MCF 10A (cell line): ENCODE data around the gene CHST15. TPM values are rescaled to one million over a fixed set of nuclear protein-coding genes. Genes with fewer than 3 reads are reported as not detected.

Experiments used
- BruUV-seq: library from RNA; stranded (reverse); fragments of 400-500 nt; replicated peaks from 2 replicates; lab custom pipeline; 2021; lab: Mats Ljungman, UMichigan
- CTCF ChIA-PET: fragments of 300-600 bp; sonication (Branson Sonifier 250); formaldehyde crosslinking; extraction: SDS; loops from one replicate; lab custom pipeline; 2021; ENCODE audit warnings: antibody characterized with exemption, inconsistent platforms; lab: Yijun Ruan, JAX
- POLR2A ChIA-PET: fragments of 300-600, 350-650 bp; sonication (Branson Sonifier 250); formaldehyde crosslinking; extraction: SDS; loops from one replicate; lab custom pipeline; 2020; ENCODE audit warnings: antibody characterized with exemption, inconsistent platforms; lab: Yijun Ruan, JAX
- DNase-seq: peaks from one replicate; pipeline ENCODE4 v3.0.0-alpha.2; 2018; ENCODE audit not compliant: unreplicated experiment
- H3K27ac Mint-ChIP-seq: one replicate; pipeline ENCODE4 v1.8.0; 2022; ENCODE audit warnings: mild to moderate bottlenecking, low read depth, mixed read lengths; ENCODE audit not compliant: unreplicated experiment
- H3K27me3 Mint-ChIP-seq: one replicate; pipeline ENCODE4 v1.8.0; 2022; ENCODE audit warnings: mixed read lengths; ENCODE audit not compliant: insufficient read depth, unreplicated experiment
- H3K36me3 Mint-ChIP-seq: one replicate; pipeline ENCODE4 v1.8.0; 2022; ENCODE audit warnings: mild to moderate bottlenecking, moderate library complexity, mixed read lengths; ENCODE audit not compliant: insufficient read depth, unreplicated experiment
- H3K4me1 Mint-ChIP-seq: one replicate; pipeline ENCODE4 v1.8.0; 2022; ENCODE audit warnings: mixed read lengths; ENCODE audit not compliant: insufficient read depth, unreplicated experiment
- H3K4me3 Mint-ChIP-seq: one replicate; pipeline ENCODE4 v1.8.0; 2022; ENCODE audit warnings: mild to moderate bottlenecking, moderate library complexity, mixed read lengths; ENCODE audit not compliant: unreplicated experiment
- H3K9me3 Mint-ChIP-seq: one replicate; pipeline ENCODE4 v1.8.0; 2022; ENCODE audit warnings: mixed read lengths; ENCODE audit not compliant: unreplicated experiment
- CTCF ChIP-seq: fragments of 200-600 bp; IDR thresholded peaks from one replicate; pipeline ENCODE4 v1.8.0; 2022; ENCODE audit warnings: antibody characterized with exemption, mild to moderate bottlenecking; ENCODE audit not compliant: unreplicated experiment
- intact Hi-C: fragments of 100-400 bp; cut with micrococcal nuclease; formaldehyde crosslinking; loops from 2 replicates; pipeline ENCODE4 v1.14.1; 2022
- total RNA-seq: library from RNA; stranded (reverse); gene quantifications from 2 replicates; pipeline ENCODE4 v1.2.3, GENCODE V29; 2022

The CHST15 gene
- total RNA-seq, 1 experiment from 2014 or later: 32.8 TPM

GRCh38 chr10:124124123-124124768, 30.8 kb upstream of the CHST15 start:
- Mint-ChIP-seq H3K4me1 (no peaks in the 10 kb centered on the region), H3K4me3 (no peak overlapping the region), H3K9me3 (no peaks in the 10 kb centered on the region), H3K27ac (no peak overlapping the region), H3K36me3 (no peaks in the 10 kb centered on the region), H3K27me3 (no peaks in the 10 kb centered on the region)
- no peak for DNase-seq
- TF ChIP-seq CTCF: no peak
- no TSS peak for BruUV-seq
- intact Hi-C loops: no loop called here
- POLR2A ChIA-PET: interaction anchor here (1.0 kb wide), 1 partner anchor 9 kb away, joined by 3 read pairs; no protein-coding TSS in a partner anchor
- CTCF ChIA-PET: interaction anchor here (0.8 kb wide), 1 partner anchor 17 kb away, joined by 3 read pairs; no protein-coding TSS in a partner anchor

- ChIA-PET CTCF (interaction anchor here (1.3 to 1.5 kb wide), 2 partner anchors 13 to 29 kb away, joined by 3 read pairs; no protein-coding TSS in a partner anchor), POLR2A (no interaction called here)
- no TSS peak for BruUV-seq
- H3K27me3 Mint-ChIP-seq: no peaks in the 10 kb centered on the region
- no peaks in the 10 kb centered on the region for H3K4me1 Mint-ChIP-seq
- no peaks in the 10 kb centered on the region for H3K36me3 Mint-ChIP-seq
- TF ChIP-seq CTCF: no peak
- intact Hi-C loops: no loop called here
- H3K27ac Mint-ChIP-seq: no peak overlapping the region
- H3K4me3 Mint-ChIP-seq: no peak overlapping the region
- no peak for DNase-seq
- no peaks in the 10 kb centered on the region for H3K9me3 Mint-ChIP-seq
Observed at GRCh38 chr10:124123156-124123555, 29.8 kb upstream of the CHST15 start.

- no peak for TF ChIP-seq CTCF
- intact Hi-C loops: no loop called here
- BruUV-seq: no TSS peak
- Mint-ChIP-seq H3K27ac (no peak overlapping the region), H3K4me3 (no peak overlapping the region), H3K4me1 (peaks cover 9% of the 10 kb centered on the region), H3K36me3 (no peaks in the 10 kb centered on the region), H3K9me3 (no peaks in the 10 kb centered on the region), H3K27me3 (no peaks in the 10 kb centered on the region)
- POLR2A ChIA-PET: interaction anchor here (1.0 kb wide), 1 partner anchor 29 kb away, joined by 3 read pairs; the partner anchor contains the start of gene CHST15
- CTCF ChIA-PET: interaction anchor here (1.5 kb wide), 1 partner anchor 14 kb away, joined by 3 read pairs; no protein-coding TSS in a partner anchor
- no peak for DNase-seq
Observed at GRCh38 chr10:124122211-124122610, 28.8 kb upstream of the CHST15 start.

GRCh38 chr10:124120410-124121061, 27.1 kb upstream of the CHST15 start:
- POLR2A ChIA-PET: no interaction called here

More at GRCh38 chr10:124120410-124121061, 27.1 kb upstream of the CHST15 start:
- Mint-ChIP-seq H3K27ac (no peak overlapping the region), H3K4me3 (no peak overlapping the region), H3K9me3 (no peaks in the 10 kb centered on the region), H3K27me3 (no peaks in the 10 kb centered on the region), H3K36me3 (no peaks in the 10 kb centered on the region), H3K4me1 (peaks cover 11% of the 10 kb centered on the region)
- no peak for TF ChIP-seq CTCF
- CTCF ChIA-PET: no interaction called here
- intact Hi-C loops: no loop called here
- BruUV-seq: no TSS peak
- no peak for DNase-seq
